ELR (cell line): Measurements from ENCODE around the gene CHRNG.
"Not testable (repeated sequence)": the region's sequence is repeated elsewhere in the genome, so short reads cannot be mapped to it uniquely, and the experiment has no call there.

Experiments used
- DNase-seq: peaks from one replicate; pipeline ENCODE4 v3.0.0-alpha.2; 2015; ENCODE audit warnings: low read depth

Gene CHRNG

GRCh38 chr2:232528746-232529460 lies 10.6 kb upstream of the CHRNG start:
- no peak for DNase-seq

GRCh38 chr2:232529806-232530547 lies 9.5 kb upstream of the CHRNG start:
- DNase-seq, result no peak

- DNase-seq, result no peak
These were observed 8.7 kb upstream of the CHRNG start for GRCh38 chr2:232530626-232531260.

GRCh38 chr2:232532419-232532818 lies 7.1 kb upstream of the CHRNG start:
- no peak for DNase-seq

GRCh38 chr2:232532821-232533220 lies 6.7 kb upstream of the CHRNG start:
- not testable (repeated sequence) for DNase-seq

DNA sequence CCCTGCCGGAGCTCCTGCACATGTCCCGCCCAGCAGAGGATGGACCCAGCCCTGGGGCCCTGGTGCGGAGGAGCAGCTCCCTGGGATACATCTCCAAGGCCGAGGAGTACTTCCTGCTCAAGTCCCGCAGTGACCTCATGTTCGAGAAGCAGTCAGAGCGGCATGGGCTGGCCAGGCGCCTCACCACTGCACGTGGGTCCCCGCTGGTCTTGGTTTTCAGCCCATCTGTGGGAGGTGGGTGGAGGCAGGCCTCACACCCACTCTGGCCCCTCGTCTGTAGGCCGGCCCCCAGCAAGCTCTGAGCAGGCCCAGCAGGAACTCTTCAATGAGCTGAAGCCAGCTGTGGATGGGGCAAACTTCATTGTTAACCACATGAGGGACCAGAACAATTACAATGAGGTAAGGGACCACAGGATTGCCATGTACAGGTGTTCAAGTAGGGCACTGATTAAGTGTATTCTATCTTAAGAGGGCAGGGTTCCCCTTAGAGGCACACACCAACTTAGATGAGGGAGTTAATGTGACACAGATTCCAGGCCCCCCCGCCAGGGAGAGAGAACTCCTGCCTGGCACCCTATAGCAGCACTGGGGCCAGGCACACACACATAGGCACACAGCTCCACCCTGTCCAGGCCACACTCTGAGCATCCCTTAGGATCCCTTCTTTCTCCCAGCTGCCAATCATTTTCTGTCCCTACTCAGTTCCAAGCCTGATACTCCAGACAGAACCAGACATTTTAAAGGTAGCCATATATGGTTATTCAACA lies 5.4 kb upstream of the CHRNG start:
- no peak for DNase-seq

GRCh38 chr2:232534940-232535651 lies 4.4 kb upstream of the CHRNG start:
- no peak for DNase-seq

DNA sequence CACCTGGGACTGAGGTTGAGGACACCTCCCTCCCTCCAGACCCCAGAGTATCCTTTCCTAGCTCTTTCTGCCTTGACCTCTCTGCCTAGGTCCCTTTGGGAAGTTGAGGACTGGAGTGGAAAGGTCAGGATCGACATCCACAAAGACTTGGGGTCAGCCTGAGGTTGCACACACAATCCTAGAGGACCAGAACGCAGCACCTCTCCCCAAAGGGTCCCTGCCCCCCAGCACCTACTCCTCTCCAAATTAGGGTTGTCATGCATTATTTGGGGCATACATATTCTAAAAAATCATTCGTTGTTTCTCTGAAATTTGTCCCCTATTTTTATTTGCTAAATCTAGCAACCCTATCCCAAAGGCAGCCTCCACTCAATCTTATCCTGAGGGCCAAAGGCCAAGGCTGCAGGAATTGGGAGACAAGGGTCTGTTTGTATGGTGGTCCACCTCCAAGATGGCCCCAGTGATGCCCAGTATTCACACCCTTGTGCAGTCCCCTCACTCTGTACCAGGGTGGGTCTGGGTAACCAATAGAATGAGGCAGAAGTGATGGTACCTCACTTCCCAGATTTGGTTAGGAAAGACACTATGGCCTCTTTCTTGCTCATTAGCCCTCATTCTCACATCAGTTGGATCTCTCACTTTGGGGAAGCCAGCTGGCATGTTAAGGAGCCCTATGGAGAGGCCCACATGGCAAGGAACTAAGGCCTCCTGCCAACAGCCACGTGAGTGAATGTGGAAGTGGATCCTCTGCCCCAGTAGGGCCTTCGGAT lies 3.5 kb upstream of the CHRNG start:
- no peak for DNase-seq

- DNase-seq, result peak; percentile 24
These were observed 2.4 kb upstream of the CHRNG start for GRCh38 chr2:232537079-232537478.

DNA sequence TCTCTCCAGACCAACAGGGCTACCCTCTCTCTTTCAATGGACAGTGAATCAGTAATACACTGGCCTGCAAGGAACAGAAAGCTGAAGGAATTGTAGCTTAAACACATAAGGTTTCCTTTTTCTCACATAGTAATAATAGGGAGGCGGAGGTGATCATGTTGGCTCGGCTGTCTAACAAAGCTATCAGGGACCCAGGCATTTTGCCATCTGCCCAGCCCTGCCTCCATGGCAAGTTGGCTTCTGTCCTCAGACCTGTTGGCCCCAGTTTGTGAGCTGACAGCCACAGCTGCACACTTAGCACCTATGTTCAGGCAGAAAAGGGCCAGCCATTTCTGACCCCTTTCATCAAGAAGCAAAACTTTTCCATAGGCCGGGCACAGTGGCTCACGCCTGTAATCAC lies 2.0 kb upstream of the CHRNG start:
- DNase-seq, result no peak

GRCh38 chr2:232538671-232539070 lies 821 bp upstream of the CHRNG start:
- no peak for DNase-seq

- DNase-seq, result no peak
These were observed 1.0 kb downstream of the CHRNG start for GRCh38 chr2:232540441-232541041.

- DNase-seq, result no peak
These were observed 1.9 kb downstream of the CHRNG start for GRCh38 chr2:232541195-232541960.

DNA sequence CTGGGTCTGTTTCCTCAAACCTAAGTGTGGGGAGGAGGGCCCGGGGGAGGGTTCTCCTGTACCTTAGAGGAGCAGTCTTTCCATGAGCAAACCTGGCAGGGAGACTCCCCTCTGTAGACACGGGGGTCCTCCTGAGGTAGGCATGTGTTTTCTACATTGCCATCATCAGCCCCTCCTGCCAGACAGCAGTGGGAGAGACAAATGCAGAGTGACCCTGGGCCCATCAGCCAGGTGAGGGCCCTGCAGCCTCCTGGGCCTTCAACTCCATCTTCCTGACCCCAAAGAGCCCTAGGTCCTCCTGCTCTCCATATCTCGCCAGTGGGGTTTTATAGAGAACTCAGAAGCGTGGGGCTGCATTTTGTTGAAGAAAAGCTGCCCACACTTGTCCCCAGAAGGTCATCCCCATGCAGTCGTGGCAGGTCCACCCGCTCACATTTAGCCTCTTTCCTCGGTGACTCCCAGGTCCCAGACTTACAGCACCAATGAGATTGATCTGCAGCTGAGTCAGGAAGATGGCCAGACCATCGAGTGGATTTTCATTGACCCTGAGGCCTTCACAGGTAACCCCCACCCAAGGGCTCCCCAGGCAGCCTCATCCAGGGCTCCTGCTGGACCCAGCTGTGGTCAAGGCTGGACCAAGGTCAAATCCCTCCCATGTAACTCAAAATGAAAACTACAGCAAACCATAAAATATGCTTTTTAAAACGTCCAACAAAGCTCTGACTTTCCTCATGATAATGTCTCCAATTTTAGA lies 2.6 kb downstream of the CHRNG start:
- no peak for DNase-seq

- no peak for DNase-seq
These were observed 3.4 kb downstream of the CHRNG start for GRCh38 chr2:232542715-232543467.

GRCh38 chr2:232543491-232543890 lies 4.0 kb downstream of the CHRNG start:
- DNase-seq, result no peak

- no peak for DNase-seq
These were observed 4.6 kb downstream of the CHRNG start for GRCh38 chr2:232543928-232544631.

DNA sequence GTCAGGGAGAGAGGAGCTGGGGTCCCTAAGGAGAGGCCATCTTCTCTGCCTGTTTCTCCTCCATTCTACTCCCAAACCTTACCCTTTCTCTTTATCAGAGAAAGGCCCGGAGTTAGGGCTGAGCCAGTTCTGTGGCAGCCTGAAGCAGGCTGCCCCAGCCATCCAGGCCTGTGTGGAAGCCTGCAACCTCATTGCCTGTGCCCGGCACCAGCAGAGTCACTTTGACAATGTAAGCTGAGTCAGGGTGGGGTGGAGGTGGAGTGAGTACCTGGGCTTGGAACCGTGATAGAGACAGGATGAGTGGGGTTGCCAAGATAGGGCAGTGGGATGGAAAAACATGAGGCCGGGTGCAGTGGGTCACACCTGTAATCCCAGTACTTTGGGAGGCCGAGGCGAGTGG lies 5.2 kb downstream of the CHRNG start:
- DNase-seq, result no peak
